Measurements from ENCODE around the gene TMPRSS9. TPM values are rescaled to one million over a fixed set of nuclear protein-coding genes. Genes with fewer than 3 reads are reported as not detected.

Gene TMPRSS9
- total RNA-seq, 1 experiment from 2014 or later = not detected

- CTCF ChIA-PET = no interaction called here
- no peak for DNase-seq (ENCODE audit: low spot score)
- POLR2A ChIA-PET (ENCODE audit: low non-redundant PET) = no interaction called here
- intact Hi-C loops (cut with micrococcal nuclease; ENCODE audit: unreplicated experiment) = no loop called here
- BruUV-seq (replicated peaks) = no TSS peak
- peaks cover 5% of the 10 kb centered on the region for H3K36me3 ChIP-seq (ENCODE audit: insufficient read depth, low read length, poor library complexity, severe bottlenecking)
- no peak overlapping the region for H3K4me3 ChIP-seq (ENCODE audit: low read depth, low read length, poor library complexity, severe bottlenecking)
- no peaks in the 10 kb centered on the region for H3K9me3 ChIP-seq (ENCODE audit: low read depth, low read length, poor library complexity, severe bottlenecking)
- no peak for TF ChIP-seq CTCF (conservative IDR thresholded peaks at IDR 0.05; ENCODE audit: low read depth, low read length)
- no peak for TF ChIP-seq EZH2 (IDR thresholded peaks at IDR 0.05; ENCODE audit: borderline replicate concordance, low read depth, low read length, poor library complexity, severe bottlenecking)
- no peaks in the 10 kb centered on the region for H3K4me1 ChIP-seq (ENCODE audit: insufficient read depth, low read length, poor library complexity, severe bottlenecking)
- H3K27ac ChIP-seq (ENCODE audit: low read depth, low read length, poor library complexity, severe bottlenecking) = no peak overlapping the region
- no peaks in the 10 kb centered on the region for H3K27me3 ChIP-seq (replicated peaks; ENCODE audit: insufficient read depth, low read depth, low read length, poor library complexity)
These were observed 19.4 kb upstream of the TMPRSS9 start for GRCh38 chr19:2340496-2341243.

- CTCF ChIA-PET = no interaction called here
- no peak overlapping the region for H3K27ac ChIP-seq (ENCODE audit: low read depth, low read length, poor library complexity, severe bottlenecking)
- no peaks in the 10 kb centered on the region for H3K9me3 ChIP-seq (ENCODE audit: low read depth, low read length, poor library complexity, severe bottlenecking)
- H3K4me3 ChIP-seq (ENCODE audit: low read depth, low read length, poor library complexity, severe bottlenecking) = no peak overlapping the region
- H3K4me1 ChIP-seq (ENCODE audit: insufficient read depth, low read length, poor library complexity, severe bottlenecking) = no peaks in the 10 kb centered on the region
- intact Hi-C loops (cut with micrococcal nuclease; ENCODE audit: unreplicated experiment) = no loop called here
- BruUV-seq (replicated peaks) = no TSS peak
- TF ChIP-seq CTCF (conservative IDR thresholded peaks at IDR 0.05; ENCODE audit: low read depth, low read length) (no peak), EZH2 (IDR thresholded peaks at IDR 0.05; ENCODE audit: borderline replicate concordance, low read depth, low read length, poor library complexity, severe bottlenecking) (no peak)
- no peaks in the 10 kb centered on the region for H3K27me3 ChIP-seq (replicated peaks; ENCODE audit: insufficient read depth, low read depth, low read length, poor library complexity)
- peaks cover 5% of the 10 kb centered on the region for H3K36me3 ChIP-seq (ENCODE audit: insufficient read depth, low read length, poor library complexity, severe bottlenecking)
- POLR2A ChIA-PET (ENCODE audit: low non-redundant PET) = no interaction called here
- no peak for DNase-seq (ENCODE audit: low spot score)
These were observed 18.8 kb upstream of the TMPRSS9 start for GRCh38 chr19:2341244-2341751.

GRCh38 chr19:2341982-2342381 lies 18.1 kb upstream of the TMPRSS9 start:
- Histone ChIP-seq H3K36me3 (ENCODE audit: insufficient read depth, low read length, poor library complexity, severe bottlenecking) (peaks cover 5% of the 10 kb centered on the region), H3K27ac (ENCODE audit: low read depth, low read length, poor library complexity, severe bottlenecking) (no peak overlapping the region), H3K4me1 (ENCODE audit: insufficient read depth, low read length, poor library complexity, severe bottlenecking) (no peaks in the 10 kb centered on the region), H3K9me3 (ENCODE audit: low read depth, low read length, poor library complexity, severe bottlenecking) (no peaks in the 10 kb centered on the region), H3K4me3 (ENCODE audit: low read depth, low read length, poor library complexity, severe bottlenecking) (no peak overlapping the region), H3K27me3 (replicated peaks; ENCODE audit: insufficient read depth, low read depth, low read length, poor library complexity) (no peaks in the 10 kb centered on the region)
- ChIA-PET POLR2A (ENCODE audit: low non-redundant PET) (no interaction called here), CTCF (no interaction called here)
- no peak for TF ChIP-seq EZH2 (IDR thresholded peaks at IDR 0.05; ENCODE audit: borderline replicate concordance, low read depth, low read length, poor library complexity, severe bottlenecking)
- no peak for TF ChIP-seq CTCF (conservative IDR thresholded peaks at IDR 0.05; ENCODE audit: low read depth, low read length)
- TSS peak; percentile 25 for BruUV-seq (replicated peaks)
- no peak for DNase-seq (ENCODE audit: low spot score)
- intact Hi-C loops (cut with micrococcal nuclease; ENCODE audit: unreplicated experiment) = no loop called here
